ENCODE results near the gene G6PC3.
"Not testable (repeated sequence)": the region's sequence is repeated elsewhere in the genome, so short reads cannot be mapped to it uniquely, and the experiment has no call there.

G6PC3 gene

GRCh38 chr17:44084131-44084538 lies 13.6 kb downstream of the G6PC3 start:
- DNase-seq, result peak in 1 of 5 experiments; percentile 16

- no peak for DNase-seq
Measured at GRCh38 chr17:44084921-44085320, 14.4 kb downstream of the G6PC3 start.

GRCh38 chr17:44085908-44086307 lies 15.4 kb downstream of the G6PC3 start:
- DNase-seq, result no peak

GRCh38 chr17:44086364-44087311 lies 16.1 kb downstream of the G6PC3 start:
- DNase-seq, result peak in 2 of 5 experiments; percentile 34 to 77

GRCh38 chr17:44087319-44087718 lies 16.8 kb downstream of the G6PC3 start:
- no peak for DNase-seq

- DNase-seq, result no peak
Measured at GRCh38 chr17:44088254-44088653, 17.7 kb downstream of the G6PC3 start.

- no peak for DNase-seq
Measured at GRCh38 chr17:44091200-44091997, 20.9 kb downstream of the G6PC3 start.

GRCh38 chr17:44092051-44092450 lies 21.5 kb downstream of the G6PC3 start:
- DNase-seq, result no peak

- no peak for DNase-seq
Measured at GRCh38 chr17:44093231-44093900, 22.8 kb downstream of the G6PC3 start.

GRCh38 chr17:44094701-44095387 lies 24.3 kb downstream of the G6PC3 start:
- no peak for DNase-seq

GRCh38 chr17:44095388-44095646 lies 24.8 kb downstream of the G6PC3 start:
- no peak for DNase-seq

- no peak for DNase-seq
Measured at GRCh38 chr17:44095647-44096496, 25.3 kb downstream of the G6PC3 start.

- DNase-seq, result no peak
Measured at GRCh38 chr17:44097110-44097958, 26.8 kb downstream of the G6PC3 start.

GRCh38 chr17:44101858-44102257 lies 31.3 kb downstream of the G6PC3 start:
- DNase-seq, result not testable (repeated sequence)

GRCh38 chr17:44102849-44103622 lies 32.5 kb downstream of the G6PC3 start:
- no peak for DNase-seq

GRCh38 chr17:44105483-44105882 lies 34.9 kb downstream of the G6PC3 start:
- DNase-seq, result no peak

GRCh38 chr17:44105941-44106340 lies 35.4 kb downstream of the G6PC3 start:
- no peak for DNase-seq

GRCh38 chr17:44106801-44107200 lies 36.3 kb downstream of the G6PC3 start:
- DNase-seq, result no peak

- DNase-seq, result no peak
Measured at GRCh38 chr17:44108440-44109311, 38.1 kb downstream of the G6PC3 start.
